ENCODE data around the gene URAD. TPM values are rescaled to one million over a fixed set of nuclear protein-coding genes. Genes with fewer than 3 reads are reported as not detected.

Gene URAD
- total RNA-seq, 1 donor from 2014 or later: not detected

DNA sequence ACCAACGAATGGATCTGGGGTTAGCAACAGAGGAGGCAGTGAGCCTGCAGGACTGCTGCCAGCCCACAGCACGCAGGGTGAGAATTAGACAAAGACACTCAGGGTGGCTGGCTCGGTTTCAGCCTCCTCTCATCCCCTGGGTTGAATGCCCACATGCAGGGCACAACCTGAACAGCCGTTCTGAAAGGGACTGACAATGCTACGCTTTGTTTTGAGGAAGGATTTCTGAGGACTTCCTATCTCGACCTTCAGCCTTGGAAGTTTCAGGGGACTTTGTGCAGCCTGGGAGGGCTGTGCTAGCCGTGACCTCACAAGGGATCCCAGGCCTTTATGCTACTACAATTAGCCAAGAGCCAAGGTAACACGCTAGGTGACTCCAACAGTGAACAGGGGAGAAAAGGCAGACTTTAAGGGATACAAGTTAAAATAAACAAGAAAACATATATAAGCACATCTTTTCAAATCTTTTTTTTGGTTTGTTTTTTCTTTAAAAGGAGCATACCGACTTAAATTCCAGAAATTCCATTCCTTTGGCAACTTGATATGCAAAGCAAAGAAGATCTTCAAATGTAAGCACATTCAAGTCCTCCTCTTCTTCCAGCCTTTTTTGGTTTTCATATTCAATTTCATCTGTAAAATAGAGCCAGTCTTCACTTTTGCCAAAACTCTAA is 34.5 kb upstream of the URAD start:
- TF ChIP-seq, protein P1, sequence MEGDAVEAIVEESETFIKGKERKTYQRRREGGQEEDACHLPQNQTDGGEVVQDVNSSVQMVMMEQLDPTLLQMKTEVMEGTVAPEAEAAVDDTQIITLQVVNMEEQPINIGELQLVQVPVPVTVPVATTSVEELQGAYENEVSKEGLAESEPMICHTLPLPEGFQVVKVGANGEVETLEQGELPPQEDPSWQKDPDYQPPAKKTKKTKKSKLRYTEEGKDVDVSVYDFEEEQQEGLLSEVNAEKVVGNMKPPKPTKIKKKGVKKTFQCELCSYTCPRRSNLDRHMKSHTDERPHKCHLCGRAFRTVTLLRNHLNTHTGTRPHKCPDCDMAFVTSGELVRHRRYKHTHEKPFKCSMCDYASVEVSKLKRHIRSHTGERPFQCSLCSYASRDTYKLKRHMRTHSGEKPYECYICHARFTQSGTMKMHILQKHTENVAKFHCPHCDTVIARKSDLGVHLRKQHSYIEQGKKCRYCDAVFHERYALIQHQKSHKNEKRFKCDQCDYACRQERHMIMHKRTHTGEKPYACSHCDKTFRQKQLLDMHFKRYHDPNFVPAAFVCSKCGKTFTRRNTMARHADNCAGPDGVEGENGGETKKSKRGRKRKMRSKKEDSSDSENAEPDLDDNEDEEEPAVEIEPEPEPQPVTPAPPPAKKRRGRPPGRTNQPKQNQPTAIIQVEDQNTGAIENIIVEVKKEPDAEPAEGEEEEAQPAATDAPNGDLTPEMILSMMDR (IDR thresholded peaks at IDR 0.05): no peak
- H3K27me3 ChIP-seq (ENCODE audit: low read depth): no peaks in the 10 kb centered on the region
- no peak overlapping the region for H3K4me3 ChIP-seq
- no peaks in the 10 kb centered on the region for H3K9me3 ChIP-seq
- no peaks in the 10 kb centered on the region for H3K36me3 ChIP-seq
- no peak for ATAC-seq
- H3K4me1 ChIP-seq: no peaks in the 10 kb centered on the region
- H3K27ac ChIP-seq: no peak overlapping the region
- no peak for DNase-seq
- intact Hi-C loops (cut with DNase I): no loop called here

DNA sequence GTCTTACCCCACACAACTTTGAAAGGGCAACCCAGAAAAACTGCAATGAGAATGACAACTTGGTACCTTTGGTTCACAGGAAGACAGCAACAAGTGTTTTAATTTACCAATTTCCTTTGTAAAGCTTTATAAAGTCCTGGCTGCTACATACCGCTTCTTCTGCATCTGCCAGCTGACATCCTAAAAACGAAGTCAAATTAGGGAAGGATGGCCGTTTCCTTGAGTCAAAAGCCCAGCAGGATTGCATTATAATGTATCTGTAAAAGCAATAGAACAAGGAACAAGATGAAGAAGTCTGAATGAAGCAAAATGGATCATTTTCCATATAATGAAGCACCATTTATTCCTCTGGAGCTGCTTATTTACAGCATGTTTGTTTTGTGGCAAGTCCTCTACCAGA is 25.8 kb upstream of the URAD start:
- no peak for ATAC-seq
- intact Hi-C loops (cut with DNase I): no loop called here
- Histone ChIP-seq H3K4me1 (no peaks in the 10 kb centered on the region), H3K9me3 (no peaks in the 10 kb centered on the region), H3K27me3 (ENCODE audit: low read depth) (peaks cover 4% of the 10 kb centered on the region), H3K4me3 (no peak overlapping the region), H3K27ac (no peak overlapping the region), H3K36me3 (no peaks in the 10 kb centered on the region)
- no peak for DNase-seq
- TF ChIP-seq, protein P1 (IDR thresholded peaks at IDR 0.05): no peak

DNA sequence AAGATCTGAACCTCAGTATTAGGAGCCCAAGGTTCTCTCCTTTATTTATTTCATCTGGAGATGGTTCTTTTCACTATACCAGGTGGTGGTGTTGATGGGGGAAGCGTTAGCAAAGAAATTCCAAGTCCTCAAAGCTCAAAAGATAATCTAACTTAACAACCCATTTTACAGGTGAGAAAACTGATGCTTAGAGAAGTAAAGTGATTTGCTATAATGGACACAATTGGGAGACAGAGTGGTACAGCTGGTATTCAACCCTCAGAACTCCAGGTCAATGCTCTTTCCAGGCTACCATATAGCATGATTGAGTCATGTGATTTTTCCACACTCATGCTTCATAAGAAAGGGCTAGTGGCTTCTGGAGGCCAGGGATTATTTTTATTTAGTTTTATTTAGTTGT is 25.0 kb upstream of the URAD start:
- ATAC-seq (no peak), DNase-seq (no peak)
- TF ChIP-seq, protein P1 (IDR thresholded peaks at IDR 0.05): no peak
- no peaks in the 10 kb centered on the region for H3K9me3 ChIP-seq
- no peaks in the 10 kb centered on the region for H3K36me3 ChIP-seq
- peaks cover 4% of the 10 kb centered on the region for H3K27me3 ChIP-seq (ENCODE audit: low read depth)
- no peaks in the 10 kb centered on the region for H3K4me1 ChIP-seq
- H3K4me3 ChIP-seq: no peak overlapping the region
- intact Hi-C loops (cut with DNase I): no loop called here
- H3K27ac ChIP-seq: no peak overlapping the region

DNA sequence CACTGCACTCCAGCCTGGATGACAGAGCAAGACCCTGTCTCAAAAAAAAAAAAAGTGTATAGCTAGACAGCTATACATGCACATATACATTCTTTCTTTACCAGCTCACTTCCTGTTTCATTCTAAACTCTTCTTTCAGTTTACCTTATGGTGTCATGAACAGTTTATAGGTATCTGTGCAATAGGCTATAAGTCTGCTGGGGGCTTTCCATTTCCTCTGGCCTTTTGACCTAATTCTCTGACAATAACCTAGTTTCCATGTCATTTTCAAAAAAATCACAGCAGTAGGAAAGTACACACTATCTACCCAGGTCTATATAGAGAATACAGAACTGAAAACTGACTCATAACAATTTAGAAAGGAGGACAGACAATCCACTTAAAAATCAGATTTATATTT is 24.4 kb upstream of the URAD start:
- TF ChIP-seq, protein P1 (IDR thresholded peaks at IDR 0.05): no peak
- Histone ChIP-seq H3K36me3 (no peaks in the 10 kb centered on the region), H3K4me3 (no peak overlapping the region), H3K9me3 (no peaks in the 10 kb centered on the region), H3K27ac (no peak overlapping the region), H3K27me3 (ENCODE audit: low read depth) (peaks cover 4% of the 10 kb centered on the region), H3K4me1 (no peaks in the 10 kb centered on the region)
- ATAC-seq (no peak), DNase-seq (no peak)
- intact Hi-C loops (cut with DNase I): no loop called here

DNA sequence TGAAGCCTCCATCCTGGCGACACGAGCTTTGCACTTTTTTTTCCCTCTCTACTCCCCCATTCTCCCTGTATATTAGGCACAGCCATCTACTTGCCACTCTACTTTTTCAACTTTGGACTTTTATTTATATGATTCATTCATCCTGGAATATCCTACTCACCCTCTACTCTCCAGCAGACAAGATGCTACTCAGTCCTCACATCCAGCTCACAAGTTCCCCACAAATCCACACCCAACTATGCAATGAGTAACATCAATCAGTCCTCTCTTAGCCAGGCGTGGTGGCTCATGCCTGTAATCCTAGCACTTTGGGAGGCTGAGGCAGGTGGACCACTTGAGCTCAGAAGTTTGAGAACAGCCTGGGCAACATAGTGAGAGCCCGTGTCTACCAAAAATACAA is 23.9 kb upstream of the URAD start:
- no peak overlapping the region for H3K4me3 ChIP-seq
- peaks cover 4% of the 10 kb centered on the region for H3K27me3 ChIP-seq (ENCODE audit: low read depth)
- DNase-seq: no peak
- intact Hi-C loops (cut with DNase I): no loop called here
- no peaks in the 10 kb centered on the region for H3K9me3 ChIP-seq
- no peaks in the 10 kb centered on the region for H3K4me1 ChIP-seq
- H3K36me3 ChIP-seq: no peaks in the 10 kb centered on the region
- no peak for ATAC-seq
- TF ChIP-seq, protein P1 (IDR thresholded peaks at IDR 0.05): no peak
- H3K27ac ChIP-seq: no peak overlapping the region
